GM10266 (cell line): ENCODE data around the gene DISP2.

Source experiments
- DNase-seq: peaks from one replicate; pipeline ENCODE4 v3.0.0; 2012; ENCODE audit errors: extremely low spot score
- CTCF ChIP-seq: IDR thresholded peaks from 2 replicates; pipeline ENCODE4 v1.5.1; 2012; ENCODE audit warnings: mild to moderate bottlenecking, low read depth; ENCODE audit not compliant: control insufficient read depth, insufficient read depth; ENCODE audit errors: missing control alignments

The DISP2 gene

GRCh38 chr15:40322531-40323238 is 35.3 kb upstream of the DISP2 start:
- no peak for DNase-seq
- no peak for TF ChIP-seq CTCF

GRCh38 chr15:40323239-40323952 is 34.6 kb upstream of the DISP2 start, which contains the start of gene INAFM2:
TSS of gene INAFM2 (plus strand) at chr15:40323692. CDS start at chr15:40324056, 364 bp downstream.
- TF ChIP-seq CTCF, result peak; percentile 41
- peak; percentile 98 for DNase-seq

GRCh38 chr15:40323953-40324937 is 33.8 kb upstream of the DISP2 start:
- peak; percentile 70 for DNase-seq
- no peak for TF ChIP-seq CTCF

GRCh38 chr15:40325188-40325587 is 32.8 kb upstream of the DISP2 start:
- DNase-seq, result no peak
- no peak for TF ChIP-seq CTCF

GRCh38 chr15:40325700-40326099 is 32.3 kb upstream of the DISP2 start:
- TF ChIP-seq CTCF, result no peak
- DNase-seq, result no peak

- TF ChIP-seq CTCF, result no peak
- no peak for DNase-seq
Measured at GRCh38 chr15:40327457-40327856, 30.6 kb upstream of the DISP2 start.
